ENCODE measurements around the gene LRP1B.
A peak's percentile ranks its signal among the peaks of the same experiment; 100 is the strongest.

Gene LRP1B

GRCh38 chr2:142142595-142142994 is 11.8 kb upstream of the LRP1B start:
- TF ChIP-seq, protein P1, sequence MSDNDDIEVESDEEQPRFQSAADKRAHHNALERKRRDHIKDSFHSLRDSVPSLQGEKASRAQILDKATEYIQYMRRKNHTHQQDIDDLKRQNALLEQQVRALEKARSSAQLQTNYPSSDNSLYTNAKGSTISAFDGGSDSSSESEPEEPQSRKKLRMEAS (IDR thresholded peaks at IDR 0.05): no peak
- TF ChIP-seq FOXM1 (IDR thresholded peaks at IDR 0.05; ENCODE audit: borderline replicate concordance, low read depth): no peak
- no peak for TF ChIP-seq TEAD4 (IDR thresholded peaks at IDR 0.05)
- no peak for TF ChIP-seq TAF1 (IDR thresholded peaks at IDR 0.05; ENCODE audit: low read depth)
- TF ChIP-seq TCF12 (IDR thresholded peaks at IDR 0.05; ENCODE audit: low read depth): no peak
- no peak for TF ChIP-seq EGR1 (IDR thresholded peaks at IDR 0.05)
- TF ChIP-seq, protein P2, sequence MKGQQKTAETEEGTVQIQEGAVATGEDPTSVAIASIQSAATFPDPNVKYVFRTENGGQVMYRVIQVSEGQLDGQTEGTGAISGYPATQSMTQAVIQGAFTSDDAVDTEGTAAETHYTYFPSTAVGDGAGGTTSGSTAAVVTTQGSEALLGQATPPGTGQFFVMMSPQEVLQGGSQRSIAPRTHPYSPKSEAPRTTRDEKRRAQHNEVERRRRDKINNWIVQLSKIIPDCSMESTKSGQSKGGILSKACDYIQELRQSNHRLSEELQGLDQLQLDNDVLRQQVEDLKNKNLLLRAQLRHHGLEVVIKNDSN (IDR thresholded peaks at IDR 0.05): no peak
- TF ChIP-seq NFIC (IDR thresholded peaks at IDR 0.05): no peak
- TF ChIP-seq YY1 (IDR thresholded peaks at IDR 0.05; ENCODE audit: low read depth): no peak
- TF ChIP-seq ZBTB7A (IDR thresholded peaks at IDR 0.05; ENCODE audit: low read depth): no peak
- TF ChIP-seq CEBPB (IDR thresholded peaks at IDR 0.05): no peak
- no peak for TF ChIP-seq CREB1 (IDR thresholded peaks at IDR 0.05; ENCODE audit: low read depth)
- no peak for TF ChIP-seq EP300 (IDR thresholded peaks at IDR 0.05; ENCODE audit: borderline replicate concordance)
- TF ChIP-seq, protein P3, sequence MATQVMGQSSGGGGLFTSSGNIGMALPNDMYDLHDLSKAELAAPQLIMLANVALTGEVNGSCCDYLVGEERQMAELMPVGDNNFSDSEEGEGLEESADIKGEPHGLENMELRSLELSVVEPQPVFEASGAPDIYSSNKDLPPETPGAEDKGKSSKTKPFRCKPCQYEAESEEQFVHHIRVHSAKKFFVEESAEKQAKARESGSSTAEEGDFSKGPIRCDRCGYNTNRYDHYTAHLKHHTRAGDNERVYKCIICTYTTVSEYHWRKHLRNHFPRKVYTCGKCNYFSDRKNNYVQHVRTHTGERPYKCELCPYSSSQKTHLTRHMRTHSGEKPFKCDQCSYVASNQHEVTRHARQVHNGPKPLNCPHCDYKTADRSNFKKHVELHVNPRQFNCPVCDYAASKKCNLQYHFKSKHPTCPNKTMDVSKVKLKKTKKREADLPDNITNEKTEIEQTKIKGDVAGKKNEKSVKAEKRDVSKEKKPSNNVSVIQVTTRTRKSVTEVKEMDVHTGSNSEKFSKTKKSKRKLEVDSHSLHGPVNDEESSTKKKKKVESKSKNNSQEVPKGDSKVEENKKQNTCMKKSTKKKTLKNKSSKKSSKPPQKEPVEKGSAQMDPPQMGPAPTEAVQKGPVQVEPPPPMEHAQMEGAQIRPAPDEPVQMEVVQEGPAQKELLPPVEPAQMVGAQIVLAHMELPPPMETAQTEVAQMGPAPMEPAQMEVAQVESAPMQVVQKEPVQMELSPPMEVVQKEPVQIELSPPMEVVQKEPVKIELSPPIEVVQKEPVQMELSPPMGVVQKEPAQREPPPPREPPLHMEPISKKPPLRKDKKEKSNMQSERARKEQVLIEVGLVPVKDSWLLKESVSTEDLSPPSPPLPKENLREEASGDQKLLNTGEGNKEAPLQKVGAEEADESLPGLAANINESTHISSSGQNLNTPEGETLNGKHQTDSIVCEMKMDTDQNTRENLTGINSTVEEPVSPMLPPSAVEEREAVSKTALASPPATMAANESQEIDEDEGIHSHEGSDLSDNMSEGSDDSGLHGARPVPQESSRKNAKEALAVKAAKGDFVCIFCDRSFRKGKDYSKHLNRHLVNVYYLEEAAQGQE (IDR thresholded peaks at IDR 0.05; ENCODE audit: low read depth): no peak

DNA sequence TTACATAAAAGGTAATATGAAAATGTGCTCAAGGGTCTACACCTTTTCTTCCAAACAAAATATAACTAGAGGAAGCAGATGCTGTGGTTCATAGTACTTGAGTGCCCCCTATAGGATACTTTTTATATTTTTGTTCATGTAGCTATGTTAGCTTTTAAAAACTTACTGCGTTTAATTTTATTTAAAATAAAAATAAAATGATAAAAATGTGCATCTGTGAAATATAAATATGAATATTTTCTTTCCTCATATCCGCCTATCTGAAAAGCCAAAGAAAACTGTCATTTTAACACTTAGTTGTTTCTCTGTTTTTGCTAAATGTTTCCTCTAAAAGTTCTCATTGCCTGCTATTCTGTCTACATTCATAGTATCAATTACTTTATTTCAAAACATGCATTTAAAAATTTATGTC is 9.6 kb upstream of the LRP1B start:
- peak; percentile 70 for TF ChIP-seq RAD21 (IDR thresholded peaks at IDR 0.05; ENCODE audit: low read depth)
- TF ChIP-seq, protein P2 (IDR thresholded peaks at IDR 0.05): no peak

- TF ChIP-seq RAD21 (IDR thresholded peaks at IDR 0.05; ENCODE audit: low read depth) (no peak), TAF1 (IDR thresholded peaks at IDR 0.05; ENCODE audit: low read depth) (no peak), CEBPB (IDR thresholded peaks at IDR 0.05) (no peak), EP300 (IDR thresholded peaks at IDR 0.05; ENCODE audit: borderline replicate concordance) (no peak)
- TF ChIP-seq, protein P3 (IDR thresholded peaks at IDR 0.05; ENCODE audit: low read depth): no peak
- TF ChIP-seq, protein P2 (IDR thresholded peaks at IDR 0.05): no peak
- TF ChIP-seq, protein P1 (IDR thresholded peaks at IDR 0.05): no peak
Measured at GRCh38 chr2:142139384-142139783, 8.6 kb upstream of the LRP1B start.

DNA sequence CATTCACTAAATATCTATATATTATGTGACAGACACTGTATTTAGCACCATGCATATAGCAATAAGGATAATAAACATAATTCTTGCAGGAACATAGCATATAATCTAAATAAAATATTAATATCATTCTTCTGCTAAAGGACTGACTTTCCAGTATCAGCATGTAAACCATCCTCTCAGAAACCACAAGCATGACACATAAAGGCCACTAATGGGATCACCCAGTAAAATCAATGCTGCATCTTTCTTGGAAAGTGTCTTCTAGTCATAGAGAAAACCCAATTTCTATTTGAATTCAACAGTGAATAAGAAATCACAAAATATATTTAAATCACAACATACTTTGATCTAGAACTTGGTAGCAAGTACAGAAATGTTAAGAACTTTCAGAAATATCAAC is 5.8 kb upstream of the LRP1B start:
- TF ChIP-seq CREB1 (IDR thresholded peaks at IDR 0.05; ENCODE audit: low read depth) (no peak), EP300 (IDR thresholded peaks at IDR 0.05; ENCODE audit: borderline replicate concordance) (no peak), FOXM1 (IDR thresholded peaks at IDR 0.05; ENCODE audit: borderline replicate concordance, low read depth) (no peak), ZBTB7A (IDR thresholded peaks at IDR 0.05; ENCODE audit: low read depth) (no peak), YY1 (IDR thresholded peaks at IDR 0.05; ENCODE audit: low read depth) (no peak), TEAD4 (IDR thresholded peaks at IDR 0.05) (no peak), TCF12 (IDR thresholded peaks at IDR 0.05; ENCODE audit: low read depth) (no peak), NFIC (IDR thresholded peaks at IDR 0.05) (no peak), TAF1 (IDR thresholded peaks at IDR 0.05; ENCODE audit: low read depth) (no peak), RAD21 (IDR thresholded peaks at IDR 0.05; ENCODE audit: low read depth) (no peak), EGR1 (IDR thresholded peaks at IDR 0.05) (no peak), CEBPB (IDR thresholded peaks at IDR 0.05) (no peak)
- TF ChIP-seq, protein P2 (IDR thresholded peaks at IDR 0.05): no peak
- TF ChIP-seq, protein P1 (IDR thresholded peaks at IDR 0.05): no peak
- TF ChIP-seq, protein P3 (IDR thresholded peaks at IDR 0.05; ENCODE audit: low read depth): no peak

All from Ishikawa (cell line).